SK-N-SH (cell line): ENCODE measurements around the gene PTPRG. TPM values are rescaled to one million over a fixed set of nuclear protein-coding genes. Genes with fewer than 3 reads are reported as not detected.

ENCODE experiments used
- CTCF ChIA-PET: fragments of 300-600, 350-600 bp; formaldehyde crosslinking; extraction: SDS; loops from one replicate; lab custom pipeline; 2021; lab: Yijun Ruan, JAX
- POLR2A ChIA-PET: fragments of 350-600 bp; sonication (Branson Sonifier 250); formaldehyde crosslinking; extraction: SDS; loops from one replicate; lab custom pipeline; 2020; ENCODE audit warnings: antibody characterized with exemption, inconsistent platforms; lab: Yijun Ruan, JAX
- DNase-seq: peaks from one replicate; pipeline ENCODE4 v3.0.0; 2012
- H2AFZ ChIP-seq: fragments of 200-600 bp; sonication (generic); 2 replicates; pipeline ENCODE4 v1.8.1; 2016; ENCODE audit warnings: antibody characterized with exemption, mild to moderate bottlenecking, low read depth
- H3F3A ChIP-seq: fragments of 200-600 bp; sonication (generic); replicated peaks from 2 replicates; pipeline ENCODE3; 2016; ENCODE audit warnings: antibody characterized with exemption, mild to moderate bottlenecking; ENCODE audit not compliant: insufficient read depth
- H3K27ac ChIP-seq, 2 experiments: fragments of 200-500 bp in 1 of 2; fragments of 200-600 bp in 1 of 2; sonication (Bioruptor generic) in 1 of 2; sonication (generic), shearing (Covaris generic) in 1 of 2; 2 replicates each; pipeline versions ENCODE4 v1.5.1 to v1.6.1; 2014 to 2016; ENCODE audit warnings: low read depth in 2 of 2, inconsistent platforms in 1 of 2, low read length in 1 of 2, mild to moderate bottlenecking in 1 of 2, mixed read lengths in 1 of 2
- H3K27me3 ChIP-seq: fragments of 200-600 bp; sonication (generic), shearing (Covaris generic); 2 replicates; pipeline ENCODE4 v1.6.1; 2016; ENCODE audit warnings: mixed run types; ENCODE audit not compliant: insufficient read depth
- H3K36me3 ChIP-seq, 2 experiments: fragments of 200-500 bp in 1 of 2; fragments of 200-600 bp in 1 of 2; sonication (Bioruptor generic) in 1 of 2; sonication (generic) in 1 of 2; replicated peaks in 1 of 2; 2 replicates each; pipeline versions ENCODE3 to v1.5.1; 2014 to 2016; ENCODE audit warnings: low read length in 1 of 2, mild to moderate bottlenecking in 1 of 2; ENCODE audit not compliant: insufficient read depth in 2 of 2, control insufficient read depth in 1 of 2
- H3K4me1 ChIP-seq, 2 experiments: fragments of 200-500 bp in 1 of 2; fragments of 200-600 bp in 1 of 2; sonication (Bioruptor generic) in 1 of 2; sonication (generic), shearing (Covaris generic) in 1 of 2; 2 replicates each; pipeline versions ENCODE4 v1.5.1 to v1.6.1; 2014 to 2016; ENCODE audit warnings: low read depth in 1 of 2, low read length in 1 of 2, mixed run types in 1 of 2; ENCODE audit not compliant: insufficient read depth in 2 of 2, control insufficient read depth in 1 of 2
- H3K4me2 ChIP-seq: fragments of 200-600 bp; sonication (generic), shearing (Covaris generic); 2 replicates; pipeline ENCODE4 v1.6.1; 2017; ENCODE audit warnings: mixed run types
- H3K4me3 ChIP-seq, 2 experiments: fragments of 200-500 bp in 1 of 2; fragments of 200-600 bp in 1 of 2; sonication (Bioruptor generic) in 1 of 2; sonication (generic), shearing (Covaris generic) in 1 of 2; 2 replicates each; pipeline versions ENCODE4 v1.5.1 to v1.8.1; 2014 to 2016; ENCODE audit warnings: low read depth in 2 of 2, inconsistent platforms in 1 of 2, low read length in 1 of 2, mild to moderate bottlenecking in 1 of 2, mixed read lengths in 1 of 2, moderate library complexity in 1 of 2
- H3K79me2 ChIP-seq: fragments of 200-600 bp; sonication (generic); 2 replicates; pipeline ENCODE4 v1.8.1; 2017; ENCODE audit warnings: mild to moderate bottlenecking; ENCODE audit not compliant: insufficient read depth
- H3K9ac ChIP-seq: fragments of 200-600 bp; sonication (generic); 2 replicates; pipeline ENCODE4 v1.6.1; 2017; ENCODE audit warnings: mixed run types
- H3K9me2 ChIP-seq: fragments of 200-600 bp; sonication (generic); 2 replicates; pipeline ENCODE4 v1.6.1; 2017; ENCODE audit warnings: mixed run types
- H3K9me3 ChIP-seq: fragments of 200-600 bp; sonication (generic); 2 replicates; pipeline ENCODE4 v1.6.1; 2017; ENCODE audit warnings: mixed run types, mild to moderate bottlenecking, moderate library complexity
- H4K20me1 ChIP-seq: fragments of 200-600 bp; sonication (generic); 2 replicates; pipeline ENCODE4 v1.6.1; 2017; ENCODE audit warnings: mild to moderate bottlenecking, mixed run types; ENCODE audit not compliant: insufficient read depth
- CHD2 ChIP-seq: fragments of 150-350 bp; IDR thresholded peaks from 2 replicates; pipeline ENCODE4 v1.6.1; 2018; ENCODE audit warnings: low read length; ENCODE audit not compliant: partially characterized antibody
- ELF1 ChIP-seq: IDR thresholded peaks from 2 replicates; pipeline ENCODE4 v1.4.0; 2012
- EZH2phosphoT487 ChIP-seq: fragments of 200-600 bp; sonication (generic); IDR thresholded peaks from 2 replicates; pipeline ENCODE4 v1.6.1; 2017; ENCODE audit warnings: low read depth, mixed run types, mild to moderate bottlenecking, antibody characterized with exemption, moderate library complexity, borderline replicate concordance
- FOSL2 ChIP-seq: IDR thresholded peaks from 2 replicates; pipeline ENCODE4 v1.4.0; 2012; ENCODE audit warnings: low read depth, mild to moderate bottlenecking, moderate library complexity, borderline replicate concordance
- FOXJ3 ChIP-seq: sonication (generic); formaldehyde crosslinking; IDR thresholded peaks from 2 replicates; pipeline ENCODE4 v1.5.1; 2020; ENCODE audit warnings: mild to moderate bottlenecking, missing genetic modification reagents
- FOXM1 ChIP-seq: IDR thresholded peaks from 2 replicates; pipeline ENCODE4 v1.4.0; 2012; ENCODE audit warnings: low read depth, mild to moderate bottlenecking
- GATA2 ChIP-seq: sonication (generic); formaldehyde crosslinking; IDR thresholded peaks from 2 replicates; pipeline ENCODE4 v1.5.0; 2020; ENCODE audit warnings: mild to moderate bottlenecking, missing genetic modification reagents
- IRF3 ChIP-seq: fragments of 150-350 bp; IDR thresholded peaks from 2 replicates; pipeline ENCODE4 v1.6.1; 2016; ENCODE audit warnings: mild to moderate bottlenecking, low read depth, low read length
- MXI1 ChIP-seq: IDR thresholded peaks from 2 replicates; pipeline ENCODE4 v1.6.1; 2012; ENCODE audit warnings: mild to moderate bottlenecking, low read depth, low read length, improper control_type of control experiment
- NFIC ChIP-seq: IDR thresholded peaks from 2 replicates; pipeline ENCODE4 v1.4.0; 2012; ENCODE audit warnings: borderline replicate concordance
- NRF1 ChIP-seq: IDR thresholded peaks from 2 replicates; pipeline ENCODE4 v1.6.1; 2012; ENCODE audit warnings: low read depth, mild to moderate bottlenecking, low read length
- PBX3 ChIP-seq: IDR thresholded peaks from 2 replicates; pipeline ENCODE4; 2012
- RAD21 ChIP-seq: IDR thresholded peaks from 2 replicates; pipeline ENCODE4 v1.6.1; 2012; ENCODE audit warnings: mild to moderate bottlenecking, low read length
- REST ChIP-seq: IDR thresholded peaks from 2 replicates; pipeline ENCODE4 v1.6.1; 2012; ENCODE audit warnings: mild to moderate bottlenecking, low read depth, low read length, moderate library complexity
- RXRA ChIP-seq: IDR thresholded peaks from 2 replicates; pipeline ENCODE4 v1.4.0; 2012; ENCODE audit warnings: low read depth, mild to moderate bottlenecking, borderline replicate concordance
- TAF1 ChIP-seq: IDR thresholded peaks from 2 replicates; pipeline ENCODE4 v1.6.1; 2012; ENCODE audit warnings: low read depth, mild to moderate bottlenecking, low read length, moderate library complexity, borderline replicate concordance
- TCF12 ChIP-seq: IDR thresholded peaks from 2 replicates; pipeline ENCODE4 v1.4.0; 2012
- YY1 ChIP-seq: IDR thresholded peaks from 2 replicates; pipeline ENCODE4 v1.4.0; 2012; ENCODE audit warnings: low read depth, mild to moderate bottlenecking
- ZBTB33 ChIP-seq: IDR thresholded peaks from 2 replicates; pipeline ENCODE4 v1.4.0; 2012; ENCODE audit warnings: low read depth, borderline replicate concordance
- WGBS: methylation state at CpG from one replicate; pipeline ENCODE4 v1.1.6; 2017; ENCODE audit warnings: low lambda C conversion rate; 5-methylcytosine and 5-hydroxymethylcytosine counted together
- polyA plus RNA-seq, 3 experiments: library from polyadenylated mRNA; depleted of rRNA; stranded (reverse); fragments of >200 nt; gene quantifications; 2 replicates each; pipeline ENCODE4 v1.2.3, GENCODE V29; 2012

PTPRG gene
- polyA plus RNA-seq, 1 of the 3 experiments (the other 2 are of a cell fraction): 14.1 TPM

- POLR2A ChIA-PET: no interaction called here
- Histone ChIP-seq H3K9me2 (no peaks in the 10 kb centered on the region), H3K9me3 (no peaks in the 10 kb centered on the region), H3K27me3 (no peaks in the 10 kb centered on the region), H3K36me3 (no peaks in the 10 kb centered on the region), H2AFZ (no peak overlapping the region), H3K4me2 (no peak overlapping the region), H3K4me1 (no peaks in the 10 kb centered on the region), H3F3A (peaks cover 10% of the 10 kb centered on the region), H4K20me1 (no peaks in the 10 kb centered on the region), H3K79me2 (peaks cover 25% of the 10 kb centered on the region; the same call in 1 of the 2 replicates), H3K27ac (no peak overlapping the region), H3K4me3 (no peak overlapping the region), H3K9ac (no peak overlapping the region)
- WGBS: 85% methylated on average over 4 of the region's 4 CpGs
- no peak for DNase-seq
- CTCF ChIA-PET: no interaction called here
- no peak for TF ChIP-seq TCF12
- TF ChIP-seq ELF1: no peak
- TF ChIP-seq FOXM1: no peak
- TF ChIP-seq NRF1: no peak
- TF ChIP-seq YY1: no peak
- no peak for TF ChIP-seq FOXJ3 (CRISPR knock-in tag)
- TF ChIP-seq TAF1: no peak
These were observed 207.1 kb downstream of the PTPRG start for GRCh38 chr3:61768284-61769037.

- Histone ChIP-seq H3F3A (peaks cover 10% of the 10 kb centered on the region), H3K27ac (no peak overlapping the region), H3K79me2 (peaks cover 30% of the 10 kb centered on the region; the same call in 1 of the 2 replicates), H3K27me3 (no peaks in the 10 kb centered on the region), H3K36me3 (no peaks in the 10 kb centered on the region), H3K4me1 (no peaks in the 10 kb centered on the region), H3K4me2 (no peak overlapping the region), H2AFZ (no peak overlapping the region), H3K9me2 (no peaks in the 10 kb centered on the region), H3K9me3 (no peaks in the 10 kb centered on the region), H4K20me1 (no peaks in the 10 kb centered on the region), H3K4me3 (no peak overlapping the region), H3K9ac (no peak overlapping the region)
- 84% methylated on average over 7 of the region's 7 CpGs for WGBS
- DNase-seq: no peak
- no peak for TF ChIP-seq NFIC
- TF ChIP-seq REST: no peak
- no peak for TF ChIP-seq FOSL2
- no peak for TF ChIP-seq NRF1
- no peak for TF ChIP-seq RAD21
- no peak for TF ChIP-seq MXI1
- no peak for TF ChIP-seq ZBTB33
- TF ChIP-seq RXRA: no peak
- no peak for TF ChIP-seq YY1
- TF ChIP-seq EZH2phosphoT487: no peak
- TF ChIP-seq IRF3: no peak
- TF ChIP-seq PBX3: no peak
- no peak for TF ChIP-seq CHD2
- TF ChIP-seq GATA2 (CRISPR knock-in tag): no peak
- POLR2A ChIA-PET: no interaction called here
- CTCF ChIA-PET: interaction anchor here (1.1 kb wide), 1 partner anchor 10 kb away, joined by 4 read pairs; no protein-coding TSS in a partner anchor
These were observed 208.1 kb downstream of the PTPRG start for GRCh38 chr3:61769266-61769990.
